GM18502 (cell line): Measurements from ENCODE around the gene PLAU.

Experiments
- ATAC-seq: cut with Tn5 transposase; IDR thresholded peaks from one replicate; pipeline ENCODE4 v1.9.1; 2021; ENCODE audit warnings: mild to moderate bottlenecking; ENCODE audit not compliant: unreplicated experiment, poor library complexity

PLAU gene

DNA sequence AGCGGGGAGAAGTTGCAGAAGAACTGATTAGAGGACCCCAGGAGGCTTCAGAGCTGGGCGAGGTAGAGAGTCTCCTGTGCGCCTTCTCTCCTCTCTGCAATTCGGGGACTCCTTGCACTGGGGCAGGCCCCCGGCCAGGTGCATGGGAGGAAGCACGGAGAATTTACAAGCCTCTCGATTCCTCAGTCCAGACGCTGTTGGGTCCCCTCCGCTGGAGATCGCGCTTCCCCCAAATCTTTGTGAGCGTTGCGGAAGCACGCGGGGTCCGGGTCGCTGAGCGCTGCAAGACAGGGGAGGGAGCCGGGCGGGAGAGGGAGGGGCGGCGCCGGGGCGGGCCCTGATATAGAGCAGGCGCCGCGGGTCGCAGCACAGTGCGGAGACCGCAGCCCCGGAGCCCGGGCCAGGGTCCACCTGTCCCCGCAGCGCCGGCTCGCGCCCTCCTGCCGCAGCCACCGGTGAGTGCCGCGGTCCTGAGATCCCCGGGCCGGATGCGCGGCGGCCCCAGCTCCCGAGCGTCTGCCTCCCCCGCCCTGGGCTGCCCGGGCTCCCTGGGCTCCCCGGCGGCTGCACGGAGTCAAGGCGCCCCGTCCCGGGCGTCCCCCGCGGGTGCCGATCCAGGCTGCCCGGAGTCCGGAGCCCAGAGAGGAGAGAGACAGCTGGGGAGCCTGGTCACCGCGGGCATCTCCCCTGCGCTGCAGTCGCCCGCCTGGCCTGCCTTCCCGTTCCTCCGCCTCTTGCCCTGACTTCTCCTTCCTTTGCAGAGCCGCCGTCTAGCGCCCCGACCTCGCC, at the start of gene PLAU:
PLAU (plus strand) TSS at position 369 of the 789 bp plus-strand sequence. CDS start 424 bp downstream, outside the sequence.
- no peak for ATAC-seq

DNA sequence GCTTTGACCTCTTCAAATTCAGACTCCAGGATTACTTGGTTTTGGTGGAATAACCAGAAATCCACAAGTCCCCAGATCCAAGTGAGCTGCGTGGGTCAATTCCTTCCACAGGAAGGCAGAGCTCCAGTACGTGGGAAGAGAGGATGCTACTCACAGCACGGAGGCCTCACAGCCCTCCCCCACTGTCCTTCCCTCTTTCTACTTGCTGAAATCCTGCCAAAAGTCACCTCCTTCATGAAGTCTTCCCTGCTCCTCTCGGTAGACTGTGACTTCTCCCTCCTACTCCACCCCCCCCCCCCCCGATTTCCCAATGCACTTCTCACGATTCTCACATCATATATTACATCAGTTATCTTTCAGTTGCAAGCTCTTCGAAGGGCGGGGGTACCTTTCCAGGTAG, 48.9 kb upstream of the PLAU start:
- no peak for ATAC-seq

DNA sequence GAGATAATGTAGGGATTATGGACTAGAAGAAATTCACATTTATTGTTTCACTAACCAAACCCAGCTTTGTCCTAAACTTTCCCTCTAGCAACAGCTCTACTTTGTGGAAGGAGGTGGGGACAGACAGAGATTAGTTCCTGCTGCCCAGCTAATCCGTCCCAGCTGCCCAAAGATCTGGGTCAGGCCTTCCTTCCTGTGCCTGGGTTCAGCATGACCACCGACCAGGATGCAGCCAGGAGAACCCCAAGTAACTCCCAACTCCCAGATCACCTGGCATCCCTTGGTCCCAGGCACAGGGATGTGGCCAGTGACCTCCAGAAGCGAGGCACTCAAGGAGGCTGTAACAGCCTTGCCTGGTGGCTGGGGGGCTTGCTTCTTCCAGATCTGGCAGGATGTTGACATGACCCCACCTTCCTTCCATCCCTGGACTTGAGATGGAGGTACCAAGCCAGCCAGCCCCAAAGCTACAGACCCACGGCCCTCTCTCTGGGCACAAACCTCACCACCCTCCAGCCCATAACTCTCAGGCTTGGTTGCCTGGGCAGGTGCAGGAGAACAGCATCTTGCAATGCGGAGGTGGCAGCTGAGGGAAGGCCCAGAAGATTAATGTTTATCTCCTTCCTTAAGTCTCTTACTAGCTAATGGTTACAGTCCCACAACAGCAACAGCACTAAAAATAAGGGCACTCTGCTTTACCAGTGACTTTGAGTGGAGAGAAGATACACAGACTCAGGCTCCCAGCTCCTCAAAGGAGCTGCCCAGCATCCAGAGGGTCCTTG, 47.7 kb upstream of the PLAU start:
- no peak for ATAC-seq

DNA sequence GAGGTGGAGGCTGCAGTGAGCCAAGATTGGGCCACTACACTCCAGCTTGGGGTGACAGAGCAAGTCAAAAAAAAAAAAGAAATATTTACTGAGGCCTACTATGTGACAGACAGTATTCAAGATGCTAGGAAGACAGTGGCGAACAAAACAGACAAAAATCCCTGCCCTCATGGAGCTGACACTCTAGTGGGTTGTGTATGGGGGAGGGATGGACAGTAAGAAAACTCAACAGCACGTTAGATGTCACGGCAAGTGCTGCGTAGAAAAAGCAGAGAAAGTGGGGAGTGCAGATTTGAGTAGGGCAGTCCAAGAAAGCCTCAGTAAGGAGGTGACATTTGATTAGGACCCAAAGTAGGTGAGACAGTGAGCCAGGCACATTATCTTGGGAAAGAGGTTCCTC, 46.7 kb upstream of the PLAU start:
- ATAC-seq: no peak

DNA sequence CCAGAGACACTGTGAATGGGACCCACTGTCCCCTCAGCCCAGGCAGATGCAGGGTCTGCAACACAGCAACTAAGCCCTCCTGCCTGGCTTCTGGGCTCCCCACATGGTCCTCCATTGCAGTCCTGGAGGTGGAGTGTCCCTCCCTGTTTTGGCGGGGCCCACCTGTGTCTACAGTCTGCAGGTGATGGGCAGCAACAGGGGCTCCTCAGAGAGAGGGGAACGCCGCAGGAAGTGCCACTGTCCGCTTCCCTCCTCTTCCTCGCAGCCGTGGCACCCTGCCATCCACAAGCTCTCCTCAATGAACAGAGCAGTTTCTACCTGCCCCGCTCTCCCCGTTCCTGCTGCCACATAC, 45.8 kb upstream of the PLAU start:
- ATAC-seq: no peak

DNA sequence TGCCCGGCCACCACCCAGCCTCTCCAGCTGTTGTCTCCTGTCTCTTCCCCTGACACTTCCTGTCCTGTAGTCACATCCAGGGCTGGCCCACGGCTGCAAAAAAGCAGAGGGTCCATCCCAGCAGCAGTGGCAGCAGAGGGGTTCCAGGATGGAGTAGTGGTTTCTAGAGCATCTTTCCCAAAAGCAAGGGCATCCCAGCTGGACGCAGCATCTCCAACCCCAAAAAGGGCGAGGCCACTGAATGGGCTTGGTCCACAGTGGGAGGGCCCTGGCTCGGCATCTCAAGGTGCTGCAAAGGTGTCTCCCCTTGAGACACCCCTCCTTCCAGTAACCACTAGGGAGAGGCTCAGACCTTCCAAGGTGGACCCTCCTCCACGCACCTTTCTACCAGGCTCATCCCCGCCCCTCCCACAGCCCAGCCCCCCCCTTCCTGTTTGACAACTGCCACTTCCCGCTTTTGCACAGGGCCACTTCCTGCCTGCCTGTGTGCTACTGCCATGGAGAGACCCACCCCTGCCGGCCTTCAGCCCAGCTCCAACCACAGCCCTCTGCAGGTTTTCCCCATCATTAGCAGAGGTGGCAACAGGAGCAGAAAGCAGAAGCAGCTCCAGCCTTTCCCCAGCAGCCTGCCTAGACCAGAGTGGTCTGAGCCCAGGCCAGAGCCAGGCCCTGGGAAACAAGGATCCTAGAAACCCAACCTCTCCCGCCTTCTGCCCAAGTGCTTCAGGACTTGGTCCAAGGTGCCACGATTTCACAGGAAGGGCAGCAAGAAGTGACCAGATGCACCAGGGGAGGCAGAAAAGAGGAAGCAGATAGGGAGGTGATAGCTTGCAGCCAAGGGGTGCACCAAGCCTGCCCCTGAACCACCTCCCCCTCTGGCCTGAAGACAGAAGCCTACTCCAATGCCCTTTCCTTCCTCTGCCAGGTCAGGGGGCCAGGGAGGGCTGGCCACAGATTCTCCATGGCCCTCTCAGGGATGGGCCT, 45.2 kb upstream of the PLAU start:
- ATAC-seq: peak; percentile 85

DNA sequence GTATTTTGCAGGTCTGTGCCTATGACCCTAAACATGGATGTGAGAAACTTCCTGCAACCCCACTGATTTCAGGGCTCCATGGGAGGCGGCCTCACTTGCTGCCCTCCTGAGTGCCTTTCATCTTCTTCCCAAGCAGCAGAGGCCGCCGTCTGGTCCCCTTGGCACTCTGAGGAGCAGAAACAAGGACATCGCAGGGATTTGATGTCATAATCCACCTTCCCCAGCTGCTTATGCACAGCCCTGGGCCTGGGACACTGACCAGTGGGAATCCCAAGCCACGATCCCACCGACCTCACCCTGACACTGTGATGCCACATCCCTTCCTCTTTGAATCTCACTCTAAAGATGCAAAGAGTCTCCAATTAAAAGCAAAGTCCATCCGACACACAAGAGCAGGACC, 44.3 kb upstream of the PLAU start:
- ATAC-seq: no peak

DNA sequence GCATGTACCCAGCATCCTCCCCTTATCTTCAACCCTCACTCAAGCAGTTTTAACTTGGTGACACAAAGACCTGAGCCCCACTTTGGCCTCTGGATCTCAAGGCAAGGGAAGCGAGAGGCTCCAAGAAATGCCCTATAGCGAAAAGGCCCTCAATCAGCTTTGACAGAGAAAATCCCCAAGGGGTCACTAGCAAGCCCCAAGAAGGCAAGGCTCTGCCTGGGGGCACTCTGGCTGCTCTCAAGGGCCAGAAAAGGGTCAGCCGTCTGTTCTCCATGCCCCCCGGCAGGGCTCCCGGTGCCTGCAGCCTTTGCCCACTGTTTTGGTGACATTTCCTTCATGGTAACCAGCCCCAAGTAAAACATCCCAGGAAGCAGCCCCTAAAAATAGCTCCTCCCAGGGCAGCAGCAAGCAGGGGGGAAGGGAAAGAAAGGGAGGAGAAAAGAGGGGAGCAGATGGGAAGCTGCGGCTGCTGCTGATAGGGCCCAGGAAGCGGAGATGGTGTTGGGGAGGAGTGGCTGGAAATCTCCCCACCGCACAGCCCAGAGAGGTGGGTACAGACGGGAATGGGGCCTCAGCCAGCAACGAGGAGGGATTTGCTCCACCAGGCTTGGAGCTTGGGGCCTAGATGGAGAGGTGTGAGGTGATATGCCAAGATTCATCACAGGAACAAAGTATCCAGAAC, 43.7 kb upstream of the PLAU start:
- no peak for ATAC-seq

DNA sequence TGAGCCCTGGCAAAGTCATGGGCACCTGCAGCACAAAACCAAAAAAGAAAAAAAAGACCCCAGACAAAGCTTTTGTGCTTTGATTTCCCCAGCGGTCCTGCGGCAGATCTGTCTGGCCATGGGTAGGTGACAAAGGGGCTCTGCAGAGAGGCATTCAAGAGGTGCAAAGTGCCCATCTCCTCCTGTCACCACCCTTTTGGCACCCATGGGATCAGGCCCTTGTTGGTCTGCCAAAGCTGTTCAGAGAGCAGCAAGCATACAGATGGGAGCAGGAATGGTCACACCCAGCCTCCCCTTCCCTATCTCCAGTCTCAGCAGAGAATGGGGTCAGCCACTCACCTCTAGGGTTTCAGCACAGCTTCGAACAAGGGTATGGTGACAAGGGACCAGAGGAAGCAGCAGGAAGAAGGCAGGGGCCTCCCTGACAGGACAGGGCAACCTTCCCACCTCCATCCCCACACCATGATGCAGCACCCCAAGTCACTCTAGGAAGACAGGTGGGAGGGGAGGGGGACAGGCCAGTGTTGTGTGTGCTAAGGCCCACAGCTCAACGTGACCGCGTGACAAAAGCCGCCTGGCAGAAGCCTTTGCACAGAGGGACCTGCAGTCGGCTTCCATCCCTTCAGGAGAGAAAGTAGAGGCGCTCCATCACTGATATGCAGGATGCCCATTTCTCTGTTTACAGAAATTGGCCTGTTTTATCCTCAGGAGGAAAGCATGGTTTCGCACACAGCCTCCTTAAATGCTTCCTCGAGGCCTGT, 42.9 kb upstream of the PLAU start:
- no peak for ATAC-seq

DNA sequence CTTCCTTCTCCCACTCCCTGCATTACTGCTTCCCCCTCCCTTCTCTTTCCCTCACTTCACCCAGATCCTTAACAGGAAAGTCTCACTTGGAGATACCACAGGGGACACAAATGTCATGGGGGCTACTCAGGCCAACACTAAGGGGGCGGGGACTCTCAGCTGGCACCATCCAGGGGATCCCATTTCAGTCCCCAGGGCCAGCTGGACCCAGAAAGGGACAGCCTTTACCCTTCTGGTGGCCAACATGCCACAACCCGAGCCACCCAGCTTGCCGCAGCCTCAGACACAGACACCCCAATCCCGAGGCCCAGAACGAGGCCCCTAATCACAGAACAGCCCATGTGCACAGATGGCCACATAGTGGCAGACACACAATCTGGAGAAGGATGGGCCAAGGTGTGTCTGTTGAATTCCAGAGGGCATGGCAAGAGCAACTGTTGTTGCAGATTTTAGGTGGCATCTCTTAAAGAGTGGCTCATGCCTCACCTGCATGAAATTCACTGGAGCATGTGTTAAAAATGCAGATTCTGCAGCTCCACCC, 42.2 kb upstream of the PLAU start:
- no peak for ATAC-seq

DNA sequence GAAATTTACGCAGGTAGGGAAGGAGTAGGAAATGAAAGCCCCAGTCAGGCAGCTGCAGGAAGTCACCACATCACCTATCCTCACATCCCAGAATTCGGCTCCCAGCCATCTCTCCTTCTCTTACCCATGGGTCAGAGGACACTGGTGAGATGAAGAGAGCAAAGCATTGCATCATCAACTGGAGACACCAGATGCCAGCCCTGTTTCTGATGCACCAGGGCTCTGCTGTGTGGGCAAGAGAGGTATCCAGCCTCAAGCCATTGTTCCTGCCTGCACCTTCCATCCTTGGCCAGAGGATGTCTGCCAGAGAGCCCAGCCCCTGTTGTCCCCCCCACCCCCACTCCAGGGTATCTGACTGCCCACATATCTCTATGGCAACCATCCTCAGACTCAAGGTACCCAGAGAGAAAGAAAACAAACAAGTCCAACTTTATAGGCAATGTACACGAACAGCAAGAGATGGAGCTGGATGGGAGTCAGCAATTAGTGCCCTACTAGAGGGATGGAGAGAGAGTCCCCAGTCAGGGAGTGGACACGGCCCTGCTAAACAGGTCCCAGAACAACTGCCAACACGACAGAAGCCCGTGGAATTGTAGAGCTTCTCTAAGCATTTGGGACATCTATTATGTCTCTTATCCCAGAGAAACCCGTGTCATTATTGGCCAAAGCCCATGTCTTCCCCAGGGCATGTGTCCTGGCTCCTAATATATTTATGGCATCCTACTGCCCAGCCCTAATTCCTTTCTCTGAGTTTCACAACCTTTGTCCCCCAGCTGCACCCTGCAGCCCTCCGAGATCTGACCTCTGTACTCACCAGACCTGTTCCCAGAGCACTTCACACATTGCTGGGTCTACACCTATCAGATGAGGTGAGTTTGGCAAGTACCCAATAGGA, 39.4 kb upstream of the PLAU start:
- no peak for ATAC-seq

DNA sequence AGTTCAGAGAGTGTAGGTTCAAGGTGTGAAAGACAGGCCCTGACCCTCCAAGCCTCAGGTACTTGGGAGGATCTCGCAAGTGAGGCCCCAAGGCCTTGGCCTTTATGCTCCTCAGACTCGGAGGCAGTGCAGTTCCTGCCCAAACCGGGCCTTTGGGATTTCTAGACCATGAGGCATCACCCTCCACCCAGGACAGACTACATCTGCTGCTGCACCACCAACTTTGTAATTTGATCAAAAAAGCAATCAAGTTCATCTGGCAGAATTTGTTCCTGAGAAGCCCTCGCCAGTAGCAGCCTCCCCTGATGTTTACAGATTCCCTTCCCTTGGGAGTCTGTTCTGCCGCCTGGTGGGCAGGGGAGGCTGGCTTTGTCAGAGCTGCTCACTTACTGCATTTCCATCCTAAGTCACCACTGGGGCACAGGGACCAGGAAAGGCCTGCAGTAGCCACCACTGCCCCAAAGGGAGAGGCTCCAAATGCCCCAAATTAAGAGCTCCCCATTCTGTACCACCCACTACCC, 38.7 kb upstream of the PLAU start:
- no peak for ATAC-seq

DNA sequence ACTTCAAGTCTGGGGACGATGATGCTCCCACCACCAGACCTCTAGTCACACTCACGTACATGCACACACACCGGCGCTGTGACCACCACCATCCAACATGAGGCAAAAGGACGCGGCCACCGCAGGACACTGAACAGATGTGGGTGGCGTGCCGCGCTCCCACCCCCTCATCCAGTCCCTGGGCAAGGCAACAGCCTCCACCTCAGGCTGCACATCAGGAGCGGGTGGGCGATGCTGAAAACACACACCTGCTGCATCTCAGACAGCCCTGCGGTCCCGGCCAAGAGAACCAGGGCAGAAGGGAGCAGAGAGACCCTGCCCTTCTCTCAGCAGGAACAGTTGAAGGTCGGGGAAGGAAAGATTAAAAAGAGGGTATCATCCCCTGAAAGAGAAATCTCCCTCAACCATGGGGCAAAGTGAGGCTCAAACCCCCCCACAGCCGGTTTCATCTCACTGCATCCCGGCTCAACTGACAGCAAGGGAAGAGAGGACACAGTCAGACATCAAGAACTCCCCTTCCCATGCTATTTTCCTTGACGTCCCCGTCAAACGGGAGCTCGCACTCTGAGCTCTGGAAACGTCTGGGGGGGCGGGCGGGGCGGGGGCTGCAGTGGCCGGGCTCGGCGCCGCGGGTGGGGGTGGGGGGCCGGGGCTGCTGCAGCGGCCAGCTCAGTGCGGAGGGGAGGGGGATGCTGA, 37.6 kb upstream of the PLAU start:
- ATAC-seq: no peak

DNA sequence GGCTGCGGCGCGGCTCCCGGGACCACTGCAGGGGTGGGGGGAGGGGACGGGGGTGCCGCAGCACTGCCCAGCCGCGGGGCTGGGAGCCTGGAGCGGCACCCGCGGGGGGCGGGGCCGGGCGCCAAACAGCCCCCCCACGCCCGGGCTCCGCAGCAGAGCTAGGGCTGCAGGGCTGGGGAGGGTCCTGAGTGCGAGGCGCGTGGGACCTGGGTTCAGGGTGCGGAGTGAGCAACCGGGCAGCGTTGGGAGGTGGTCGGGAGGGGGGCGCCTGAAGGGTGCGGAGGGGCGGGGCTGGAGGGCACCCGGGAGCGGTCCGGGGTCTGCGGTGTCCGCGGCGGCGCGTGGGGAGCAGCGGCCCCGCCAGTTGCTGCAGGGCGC, 37.1 kb upstream of the PLAU start:
- peak; percentile 5 for ATAC-seq

DNA sequence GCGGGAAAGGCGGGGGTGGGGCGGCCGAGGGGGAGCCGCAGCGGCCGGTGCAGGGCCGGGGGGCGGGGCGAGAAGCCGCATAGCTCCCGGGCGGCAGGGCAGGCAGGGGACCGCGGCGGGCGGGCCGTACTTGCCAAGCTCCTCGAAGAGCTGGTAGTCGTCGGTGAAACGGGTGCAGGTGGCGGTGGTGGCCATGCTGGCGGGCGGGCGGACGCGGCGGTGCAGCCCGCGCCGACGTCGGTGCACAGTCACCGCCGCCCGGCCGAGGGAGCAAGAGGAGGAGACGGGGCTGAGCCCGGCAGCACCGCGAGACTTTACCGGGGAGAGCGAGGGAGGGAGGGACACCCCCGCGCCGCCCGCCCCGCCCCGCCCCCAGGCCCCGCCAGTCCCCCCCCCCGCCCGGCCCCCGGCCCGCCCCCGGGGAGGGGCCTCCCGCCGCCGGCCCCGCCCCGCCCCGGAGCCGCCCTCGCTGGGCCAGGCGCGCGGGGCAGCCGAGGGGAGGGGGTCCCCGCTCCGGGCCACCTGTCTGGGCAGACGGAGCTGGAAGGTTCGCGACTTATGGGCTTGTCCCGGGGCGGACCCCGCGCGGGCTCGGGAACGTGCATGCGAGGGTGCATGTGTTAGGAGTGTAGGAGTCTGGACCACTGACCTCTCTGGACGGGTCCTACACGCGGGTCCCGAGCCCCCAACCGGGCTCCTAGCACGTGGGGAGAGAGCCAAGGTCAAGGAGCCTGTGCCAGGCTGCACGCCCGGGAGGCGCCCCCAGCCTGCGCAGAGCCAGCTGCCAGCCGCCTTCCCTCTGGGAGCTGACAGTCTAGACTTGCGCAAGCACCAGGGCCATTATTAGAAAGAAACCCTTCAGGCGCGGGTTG, 36.4 kb upstream of the PLAU start, which contains the start of gene CAMK2G:
CAMK2G (minus strand) TSS at position 289 of the 872 bp plus-strand sequence; CDS start at position 195, 94 bp downstream.
- peak; percentile 88 for ATAC-seq

DNA sequence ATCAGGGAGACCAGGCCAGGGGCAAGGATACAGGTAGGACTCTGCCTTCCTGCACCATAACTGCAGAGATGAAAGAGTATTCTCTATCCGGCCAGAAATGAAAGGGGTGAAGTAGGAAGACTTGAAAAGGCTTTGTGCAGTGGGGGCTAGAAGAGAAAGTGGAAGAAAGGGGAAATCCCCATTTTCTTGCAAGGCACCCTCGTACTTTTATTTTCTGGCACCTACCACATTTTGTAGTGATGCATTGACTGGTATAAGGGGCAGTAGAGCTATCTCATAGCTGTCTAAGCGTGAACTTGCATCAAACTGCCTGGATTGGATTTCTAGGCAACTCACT, 35.8 kb upstream of the PLAU start:
- no peak for ATAC-seq
